ENCODE data around the gene KHK.
A peak's percentile ranks its signal among the peaks of the same experiment; 100 is the strongest.
"Not testable (repeated sequence)": the region's sequence is repeated elsewhere in the genome, so short reads cannot be mapped to it uniquely, and the experiment has no call there.

KHK gene

DNA sequence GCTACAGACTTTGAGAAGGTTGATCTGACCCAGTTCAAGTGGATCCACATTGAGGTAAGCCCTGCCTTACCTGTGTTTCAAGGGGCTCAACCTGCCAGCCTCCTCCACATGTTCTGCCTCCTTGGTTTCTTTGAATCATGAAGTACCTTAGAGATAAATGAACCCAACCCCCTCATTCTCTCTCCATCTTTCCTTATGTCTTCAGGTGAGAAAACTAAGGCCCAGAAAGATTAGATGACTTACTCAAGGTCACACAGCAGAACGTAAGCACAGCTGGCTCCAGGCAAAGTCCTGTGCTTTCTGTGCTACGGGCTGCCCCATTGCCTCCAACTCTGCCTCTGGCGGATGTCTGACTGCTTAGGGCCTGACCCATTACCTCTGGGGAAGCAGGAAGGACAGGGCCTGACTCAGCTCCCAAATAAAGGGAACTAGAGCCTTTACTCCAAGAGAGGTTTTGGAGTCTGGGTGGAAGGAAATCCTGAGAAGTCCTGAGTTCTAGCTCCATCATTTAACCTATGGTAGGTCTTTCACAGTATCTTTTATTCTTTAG lies 10.3 kb downstream of the KHK start:
- Mint-ChIP-seq H3K27me3 (no peaks in the 10 kb centered on the region), H3K36me3 (peaks cover 2% of the 10 kb centered on the region), H3K4me1 (peaks cover 14% of the 10 kb centered on the region), H3K27ac (no peak overlapping the region), H3K4me3 (no peak overlapping the region), H3K9me3 (no peaks in the 10 kb centered on the region)

GRCh38 chr2:27097341-27097740 lies 10.8 kb downstream of the KHK start:
- Mint-ChIP-seq H3K27ac (no peak overlapping the region), H3K36me3 (peaks cover 2% of the 10 kb centered on the region), H3K27me3 (no peaks in the 10 kb centered on the region), H3K9me3 (no peaks in the 10 kb centered on the region), H3K4me1 (peaks cover 14% of the 10 kb centered on the region), H3K4me3 (no peak overlapping the region)

DNA sequence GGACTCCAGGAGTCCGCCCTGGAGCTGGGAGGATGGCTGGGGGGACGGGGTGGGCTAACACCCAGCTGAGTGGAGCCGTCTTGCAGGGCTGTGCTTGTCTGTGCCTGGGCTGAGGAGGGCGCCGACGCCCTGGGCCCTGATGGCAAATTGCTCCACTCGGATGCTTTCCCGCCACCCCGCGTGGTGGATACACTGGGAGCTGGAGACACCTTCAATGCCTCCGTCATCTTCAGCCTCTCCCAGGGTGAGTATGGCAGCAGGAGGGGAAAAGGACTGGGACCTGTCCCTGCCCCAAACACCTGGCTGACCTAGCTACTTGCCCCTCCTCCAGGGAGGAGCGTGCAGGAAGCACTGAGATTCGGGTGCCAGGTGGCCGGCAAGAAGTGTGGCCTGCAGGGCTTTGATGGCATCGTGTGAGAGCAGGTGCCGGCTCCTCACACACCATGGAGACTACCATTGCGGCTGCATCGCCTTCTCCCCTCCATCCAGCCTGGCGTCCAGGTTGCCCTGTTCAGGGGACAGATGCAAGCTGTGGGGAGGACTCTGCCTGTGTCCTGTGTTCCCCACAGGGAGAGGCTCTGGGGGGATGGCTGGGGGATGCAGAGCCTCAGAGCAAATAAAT lies 12.9 kb downstream of the KHK start:
- peaks cover 14% of the 10 kb centered on the region for H3K4me1 Mint-ChIP-seq
- no peaks in the 10 kb centered on the region for H3K9me3 Mint-ChIP-seq
- no peak overlapping the region for H3K27ac Mint-ChIP-seq
- no peak overlapping the region for H3K4me3 Mint-ChIP-seq
- no peaks in the 10 kb centered on the region for H3K27me3 Mint-ChIP-seq
- peaks cover 2% of the 10 kb centered on the region for H3K36me3 Mint-ChIP-seq

DNA sequence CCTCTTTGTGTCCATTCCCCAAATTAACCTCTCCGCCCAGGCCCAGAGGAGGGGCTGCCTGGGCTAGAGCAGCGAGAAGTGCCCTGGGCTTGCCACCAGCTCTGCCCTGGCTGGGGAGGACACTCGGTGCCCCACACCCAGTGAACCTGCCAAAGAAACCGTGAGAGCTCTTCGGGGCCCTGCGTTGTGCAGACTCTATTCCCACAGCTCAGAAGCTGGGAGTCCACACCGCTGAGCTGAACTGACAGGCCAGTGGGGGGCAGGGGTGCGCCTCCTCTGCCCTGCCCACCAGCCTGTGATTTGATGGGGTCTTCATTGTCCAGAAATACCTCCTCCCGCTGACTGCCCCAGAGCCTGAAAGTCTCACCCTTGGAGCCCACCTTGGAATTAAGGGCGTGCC lies 13.5 kb downstream of the KHK start:
- Mint-ChIP-seq H3K4me3 (no peak overlapping the region), H3K36me3 (peaks cover 2% of the 10 kb centered on the region), H3K27ac (no peak overlapping the region), H3K27me3 (no peaks in the 10 kb centered on the region), H3K4me1 (peaks cover 14% of the 10 kb centered on the region), H3K9me3 (no peaks in the 10 kb centered on the region)

- Mint-ChIP-seq H3K27me3 (peaks cover 3% of the 10 kb centered on the region), H3K9me3 (no peaks in the 10 kb centered on the region), H3K36me3 (peaks cover 2% of the 10 kb centered on the region), H3K4me1 (no peaks in the 10 kb centered on the region), H3K4me3 (no peak overlapping the region), H3K27ac (no peak overlapping the region)
Measured at GRCh38 chr2:27102329-27102728, 15.8 kb downstream of the KHK start.

DNA sequence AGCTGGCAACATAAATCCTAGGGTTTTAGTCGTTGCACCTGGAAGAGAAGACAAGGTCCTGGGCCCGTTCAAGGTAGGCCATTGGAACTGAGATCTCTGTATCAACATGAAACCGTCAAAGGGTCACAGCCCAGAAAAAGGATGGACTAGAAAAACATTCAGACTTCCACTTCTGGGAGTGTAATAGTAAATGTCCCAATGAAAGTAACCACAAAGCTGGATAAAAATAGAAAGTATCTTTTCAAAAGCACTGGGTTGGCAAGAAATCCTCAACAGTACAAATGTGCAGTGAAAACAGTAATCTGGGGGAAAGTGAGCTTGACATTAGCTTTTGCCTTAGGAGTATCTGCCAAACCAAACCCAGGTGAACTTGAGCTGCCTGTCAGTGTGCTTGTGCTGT lies 19.4 kb downstream of the KHK start:
- Mint-ChIP-seq H3K4me1 (no peaks in the 10 kb centered on the region), H3K9me3 (no peaks in the 10 kb centered on the region), H3K27ac (no peak overlapping the region), H3K27me3 (peaks cover 3% of the 10 kb centered on the region), H3K4me3 (no peak overlapping the region), H3K36me3 (no peaks in the 10 kb centered on the region)

DNA sequence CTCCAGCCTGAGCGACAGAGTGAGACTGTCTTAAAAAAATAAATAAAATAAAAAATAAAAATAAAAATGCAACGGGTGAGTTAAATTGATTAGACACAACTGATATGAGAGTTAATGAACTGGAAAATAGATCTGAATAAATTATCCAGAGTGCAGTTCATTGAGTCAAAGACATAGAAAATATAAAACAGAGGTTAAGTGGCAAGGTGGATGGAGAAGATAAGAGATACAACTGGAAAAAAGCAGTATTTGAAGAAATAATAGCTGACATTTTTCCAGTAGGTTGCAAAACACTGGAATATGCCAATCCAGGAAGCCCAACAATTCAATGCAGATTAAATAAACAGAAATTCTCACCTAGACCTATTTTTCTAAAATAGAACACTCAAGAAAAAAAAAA lies 21.6 kb downstream of the KHK start:
- Mint-ChIP-seq H3K36me3 (no peaks in the 10 kb centered on the region), H3K27ac (no peak overlapping the region), H3K4me1 (no peaks in the 10 kb centered on the region), H3K27me3 (peaks cover 3% of the 10 kb centered on the region), H3K9me3 (no peaks in the 10 kb centered on the region), H3K4me3 (no peak overlapping the region)

GRCh38 chr2:27109083-27109482 lies 22.5 kb downstream of the KHK start:
- peaks cover 3% of the 10 kb centered on the region for H3K27me3 Mint-ChIP-seq
- no peak overlapping the region for H3K4me3 Mint-ChIP-seq
- H3K27ac Mint-ChIP-seq: no peak overlapping the region
- no peaks in the 10 kb centered on the region for H3K4me1 Mint-ChIP-seq
- no peaks in the 10 kb centered on the region for H3K36me3 Mint-ChIP-seq
- no peaks in the 10 kb centered on the region for H3K9me3 Mint-ChIP-seq

DNA sequence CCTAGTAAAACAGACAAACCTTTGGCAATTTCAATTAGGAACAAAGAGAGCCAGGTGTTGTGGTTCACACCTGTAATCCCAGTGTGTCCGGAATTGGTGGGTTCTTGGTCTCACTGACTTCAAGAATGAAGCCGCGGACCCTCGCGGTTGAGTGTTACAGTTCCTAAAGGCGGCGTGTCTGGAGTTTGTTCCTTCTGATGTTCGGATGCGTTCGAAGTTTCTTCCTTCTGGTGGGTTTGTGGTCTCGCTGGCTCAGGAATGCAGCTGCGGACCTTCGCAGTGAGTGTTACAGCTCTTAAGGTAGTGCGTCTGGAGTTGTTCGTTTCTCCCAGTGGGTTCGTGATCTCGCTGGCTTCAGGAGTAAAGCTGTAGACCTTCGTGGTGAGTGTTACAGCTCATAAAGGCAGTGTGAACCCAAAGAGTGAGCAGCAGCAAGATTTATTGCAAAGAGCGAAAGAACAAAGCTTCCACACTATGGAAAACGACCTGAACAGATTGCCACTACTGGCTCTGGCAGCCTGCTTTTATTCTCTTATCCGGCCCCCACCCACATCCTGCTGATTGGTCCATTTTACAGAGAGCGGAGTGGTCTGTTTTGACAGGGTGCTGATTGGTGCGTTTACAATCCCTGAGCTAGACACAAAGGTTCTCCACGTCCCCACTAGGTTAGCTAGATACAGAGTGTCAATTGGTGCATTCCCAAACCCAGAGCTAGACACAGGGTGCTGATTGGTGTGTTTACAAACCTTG lies 24.2 kb downstream of the KHK start:
- H3K4me1 Mint-ChIP-seq, H3K36me3 Mint-ChIP-seq, H3K9me3 Mint-ChIP-seq, H3K4me3 Mint-ChIP-seq, H3K27me3 Mint-ChIP-seq: not testable (repeated sequence)
- H3K27ac Mint-ChIP-seq: peak overlapping the region; percentile 25

DNA sequence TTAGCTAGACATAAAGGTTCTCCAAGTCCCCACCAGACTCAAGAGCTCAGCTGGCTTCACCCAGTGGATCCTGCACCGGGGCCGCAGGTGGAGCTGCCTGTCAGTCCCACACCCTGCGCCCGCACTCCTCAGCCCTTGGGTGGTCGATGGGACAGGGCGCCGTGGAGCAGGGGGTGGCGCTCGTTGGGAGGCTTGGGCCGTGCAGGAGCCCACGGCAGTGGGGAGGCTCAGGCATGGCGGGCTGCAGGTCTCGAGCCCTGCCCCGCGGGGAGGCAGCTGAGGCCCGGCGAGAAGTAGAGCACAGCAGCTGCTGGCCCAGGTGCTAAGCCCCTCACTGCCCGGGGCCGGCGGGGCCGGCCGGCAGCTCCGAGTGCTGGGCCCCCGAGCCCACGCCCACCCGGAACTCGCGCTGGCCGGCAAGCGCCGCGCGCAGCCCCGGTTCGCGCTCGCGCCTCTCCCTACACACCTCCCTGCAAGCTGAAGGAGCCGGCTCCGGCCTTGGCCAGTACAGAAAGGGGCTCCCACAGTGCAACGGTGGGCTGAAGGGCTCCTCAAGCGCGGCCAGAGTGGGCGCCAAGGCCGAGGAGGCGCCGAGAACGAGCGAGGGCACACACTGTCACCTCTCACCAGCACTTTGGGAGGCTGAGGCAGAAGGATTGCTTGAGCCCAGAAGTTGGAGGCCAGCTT lies 25.0 kb downstream of the KHK start:
- H3K4me3 Mint-ChIP-seq, H3K9me3 Mint-ChIP-seq, H3K36me3 Mint-ChIP-seq, H3K4me1 Mint-ChIP-seq, H3K27me3 Mint-ChIP-seq, H3K27ac Mint-ChIP-seq: not testable (repeated sequence)

DNA sequence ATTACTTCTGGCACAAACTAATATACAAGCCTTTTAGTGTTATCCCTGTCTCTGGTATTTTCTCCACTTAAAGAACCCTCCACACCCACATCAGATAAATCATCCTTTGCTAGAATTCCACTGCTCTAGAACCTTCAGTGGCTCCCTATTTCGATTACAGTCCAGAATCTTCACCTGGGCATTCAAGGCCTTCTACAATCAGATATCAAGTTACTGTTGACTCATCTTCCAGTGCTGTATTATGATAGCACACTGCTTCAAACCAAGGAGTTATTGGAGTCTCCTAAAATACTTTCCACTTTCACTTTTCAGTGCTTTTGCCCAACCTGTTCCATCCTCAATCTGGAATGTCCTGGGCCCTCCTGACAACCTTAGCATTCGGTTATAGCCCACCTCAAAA lies 28.9 kb downstream of the KHK start:
- H3K27ac Mint-ChIP-seq: no peak overlapping the region
- peaks cover 16% of the 10 kb centered on the region for H3K27me3 Mint-ChIP-seq
- H3K9me3 Mint-ChIP-seq: no peaks in the 10 kb centered on the region
- H3K4me3 Mint-ChIP-seq: no peak overlapping the region
- no peaks in the 10 kb centered on the region for H3K36me3 Mint-ChIP-seq
- peaks cover 5% of the 10 kb centered on the region for H3K4me1 Mint-ChIP-seq

GRCh38 chr2:27117995-27118524 lies 31.5 kb downstream of the KHK start:
- Mint-ChIP-seq H3K9me3 (no peaks in the 10 kb centered on the region), H3K27ac (no peak overlapping the region), H3K4me3 (peak overlapping the region; percentile 65), H3K4me1 (peaks cover 12% of the 10 kb centered on the region), H3K36me3 (no peaks in the 10 kb centered on the region), H3K27me3 (peaks cover 16% of the 10 kb centered on the region)

GRCh38 chr2:27118525-27119329 lies 32.2 kb downstream of the KHK start, which contains the start of gene CGREF1:
Gene CGREF1, minus strand, starts transcription at chr2:27119128. Its CDS starts 14,762 bp downstream, at chr2:27104366.
- Mint-ChIP-seq H3K27ac (no peak within 1 kb of the TSS), H3K4me3 (peak within 1 kb of the TSS; percentile 85), H3K27me3 (peaks cover 16% of the 10 kb centered on the region), H3K9me3 (no peaks in the 10 kb centered on the region), H3K36me3 (no peaks in the 10 kb centered on the region), H3K4me1 (peaks cover 16% of the 10 kb centered on the region)

DNA sequence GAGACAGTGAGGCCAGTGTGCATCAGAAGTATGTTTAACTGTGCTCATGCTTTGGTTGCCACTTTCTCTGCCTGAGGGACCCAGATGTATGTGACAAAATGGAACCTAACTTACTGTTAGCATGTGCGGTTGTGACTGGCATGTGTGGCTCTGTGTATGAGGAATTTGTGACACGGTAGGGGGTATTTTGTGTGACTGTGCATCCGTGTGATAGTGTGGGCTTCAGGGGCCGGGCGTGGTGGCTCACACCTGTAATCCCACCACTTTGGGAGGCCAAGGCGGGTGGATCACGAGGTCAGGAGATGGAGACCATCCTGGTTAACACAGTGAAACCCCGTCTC lies 32.7 kb downstream of the KHK start:
- not testable (repeated sequence) for H3K9me3 Mint-ChIP-seq, H3K27ac Mint-ChIP-seq, H3K36me3 Mint-ChIP-seq
- peak overlapping the region; percentile 85 for H3K4me3 Mint-ChIP-seq
- H3K4me1 Mint-ChIP-seq: peaks cover 16% of the 10 kb centered on the region
- peaks cover 16% of the 10 kb centered on the region for H3K27me3 Mint-ChIP-seq

- Mint-ChIP-seq H3K27me3 (peaks cover 14% of the 10 kb centered on the region), H3K36me3 (no peaks in the 10 kb centered on the region), H3K4me1 (peaks cover 16% of the 10 kb centered on the region), H3K4me3 (no peak overlapping the region), H3K27ac (no peak overlapping the region), H3K9me3 (no peaks in the 10 kb centered on the region)
Measured at GRCh38 chr2:27121906-27122305, 35.3 kb downstream of the KHK start.

All from activated naive CD4-positive, alpha-beta T cell treated with anti-CD3 and anti-CD28 coated beads, Interleukin-2, amount 50 U/mL, for 24 hours (primary cell).